KMS-11 (cell line): ENCODE results near the gene ELK3.

Source experiments
- H2AFZ ChIP-seq: fragments of 200-600 bp; sonication (generic); 2 replicates; pipeline ENCODE4 v1.6.1; 2016; ENCODE audit warnings: antibody characterized with exemption, mixed run types, low read depth
- H3K27ac ChIP-seq: fragments of 200-600 bp; sonication (generic); 2 replicates; pipeline ENCODE4 v1.6.1; 2016; ENCODE audit warnings: mild to moderate bottlenecking, mixed run types
- H3K27me3 ChIP-seq: fragments of 200-600 bp; sonication (generic); 2 replicates; pipeline ENCODE4 v1.6.1; 2017; ENCODE audit warnings: mild to moderate bottlenecking, low read depth, mixed run types, moderate library complexity; ENCODE audit not compliant: insufficient read depth
- H3K36me3 ChIP-seq: fragments of 200-600 bp; sonication (generic); 2 replicates; pipeline ENCODE4 v1.6.1; 2017; ENCODE audit warnings: mild to moderate bottlenecking, mixed run types; ENCODE audit not compliant: insufficient read depth
- H3K4me1 ChIP-seq: fragments of 200-600 bp; sonication (generic); 2 replicates; pipeline ENCODE4 v1.6.1; 2016; ENCODE audit warnings: mild to moderate bottlenecking, low read depth, mixed run types; ENCODE audit not compliant: poor library complexity, severe bottlenecking
- H3K4me2 ChIP-seq: fragments of 200-600 bp; sonication (generic); 2 replicates; pipeline ENCODE4 v1.7.0; 2016; ENCODE audit warnings: mild to moderate bottlenecking, mixed run types
- H3K4me3 ChIP-seq: fragments of 200-600 bp; sonication (generic); IDR thresholded peaks from 2 replicates; pipeline ENCODE4 v1.6.1; 2017; ENCODE audit warnings: low read depth, low read length, mixed read lengths; ENCODE audit not compliant: insufficient read depth
- H3K79me2 ChIP-seq: fragments of 200-600 bp; sonication (generic); 2 replicates; pipeline ENCODE4 v1.6.1; 2016; ENCODE audit warnings: low read depth, mixed run types; ENCODE audit not compliant: insufficient read depth
- H3K9ac ChIP-seq: fragments of 200-600 bp; sonication (generic); 2 replicates; pipeline ENCODE4 v1.6.1; 2016; ENCODE audit warnings: mild to moderate bottlenecking, mixed run types
- H4K20me1 ChIP-seq: fragments of 200-600 bp; sonication (generic); 2 replicates; pipeline ENCODE4 v1.6.1; 2016; ENCODE audit warnings: mild to moderate bottlenecking, mixed run types; ENCODE audit not compliant: insufficient read depth
- CTCF ChIP-seq: fragments of 200-600 bp; sonication (generic); conservative IDR thresholded peaks from 2 replicates; pipeline ENCODE4 v1.6.1; 2017; ENCODE audit warnings: low read depth, mild to moderate bottlenecking, antibody characterized with exemption, low read length, moderate library complexity, mixed read lengths

ELK3 gene

GRCh38 chr12:96227365-96228106, 33.4 kb downstream of the ELK3 start:
- no peaks in the 10 kb centered on the region for H4K20me1 ChIP-seq
- no peak overlapping the region for H3K27ac ChIP-seq
- no peak overlapping the region for H2AFZ ChIP-seq
- TF ChIP-seq CTCF = no peak
- H3K9ac ChIP-seq = no peak overlapping the region
- no peak overlapping the region for H3K4me2 ChIP-seq
- peaks cover 5% of the 10 kb centered on the region; the same call in 1 of the 2 replicates for H3K79me2 ChIP-seq
- H3K36me3 ChIP-seq = no peaks in the 10 kb centered on the region
- H3K27me3 ChIP-seq = no peaks in the 10 kb centered on the region
- no peaks in the 10 kb centered on the region for H3K4me1 ChIP-seq
- no peak overlapping the region for H3K4me3 ChIP-seq

GRCh38 chr12:96228566-96229248, 34.5 kb downstream of the ELK3 start:
- H3K27me3 ChIP-seq = no peaks in the 10 kb centered on the region
- H3K9ac ChIP-seq = no peak overlapping the region
- H4K20me1 ChIP-seq = no peaks in the 10 kb centered on the region
- no peaks in the 10 kb centered on the region for H3K36me3 ChIP-seq
- no peak overlapping the region for H3K4me2 ChIP-seq
- TF ChIP-seq CTCF = no peak
- no peak overlapping the region for H3K27ac ChIP-seq
- H3K79me2 ChIP-seq = peaks cover 16% of the 10 kb centered on the region; the same call in 1 of the 2 replicates
- no peaks in the 10 kb centered on the region for H3K4me1 ChIP-seq
- H2AFZ ChIP-seq = no peak overlapping the region
- H3K4me3 ChIP-seq = no peak overlapping the region

- H3K4me1 ChIP-seq = no peaks in the 10 kb centered on the region
- no peak overlapping the region for H3K27ac ChIP-seq
- TF ChIP-seq CTCF = no peak
- no peaks in the 10 kb centered on the region for H3K27me3 ChIP-seq
- H3K36me3 ChIP-seq = no peaks in the 10 kb centered on the region
- no peaks in the 10 kb centered on the region for H4K20me1 ChIP-seq
- H3K9ac ChIP-seq = no peak overlapping the region
- no peak overlapping the region for H3K4me3 ChIP-seq
- no peak overlapping the region for H2AFZ ChIP-seq
- no peak overlapping the region for H3K4me2 ChIP-seq
- H3K79me2 ChIP-seq = peaks cover 16% of the 10 kb centered on the region; the same call in 1 of the 2 replicates
Observed at GRCh38 chr12:96230646-96231045, 36.5 kb downstream of the ELK3 start.

GRCh38 chr12:96233168-96233567, 39.0 kb downstream of the ELK3 start:
- Histone ChIP-seq H4K20me1 (no peaks in the 10 kb centered on the region), H3K36me3 (no peaks in the 10 kb centered on the region), H3K79me2 (peaks cover 16% of the 10 kb centered on the region; the same call in 1 of the 2 replicates), H2AFZ (no peak overlapping the region), H3K9ac (no peak overlapping the region), H3K4me2 (no peak overlapping the region), H3K4me3 (no peak overlapping the region), H3K27ac (no peak overlapping the region), H3K4me1 (no peaks in the 10 kb centered on the region), H3K27me3 (no peaks in the 10 kb centered on the region)
- no peak for TF ChIP-seq CTCF
